OCI-LY7 (cell line): Measurements from ENCODE around the gene SPHKAP. TPM values are rescaled to one million over a fixed set of nuclear protein-coding genes. Genes with fewer than 3 reads are reported as not detected.

Experiments
- BruUV-seq: library from RNA; stranded (reverse); fragments of 400-500 nt; replicated peaks from 2 replicates; lab custom pipeline; 2021; lab: Mats Ljungman, UMichigan
- CTCF ChIA-PET: fragments of 300-600 bp; sonication (Branson Sonifier 250); formaldehyde crosslinking; loops from one replicate; lab custom pipeline; 2022; ENCODE audit warnings: antibody characterized with exemption; ENCODE audit not compliant: unreplicated experiment; lab: Charles Lee
- POLR2A ChIA-PET: fragments of 300-600 bp; sonication (Branson Sonifier 250); formaldehyde crosslinking; loops from one replicate; lab custom pipeline; 2022; ENCODE audit warnings: antibody characterized with exemption; lab: Charles Lee
- DNase-seq: peaks from one replicate; pipeline ENCODE4 v3.0.0-alpha.2; 2015; ENCODE audit warnings: low spot score
- H2AFZ ChIP-seq: fragments of 200-600 bp; sonication (generic), shearing (Covaris generic); 2 replicates; pipeline ENCODE4 v1.6.1; 2014; ENCODE audit warnings: mild to moderate bottlenecking, antibody characterized with exemption, low read length, moderate library complexity
- H3K27ac ChIP-seq: fragments of 200-600 bp; sonication (generic); 2 replicates; pipeline ENCODE4 v1.5.1; 2014; ENCODE audit warnings: mixed run types, low read depth, mild to moderate bottlenecking, moderate library complexity, low read length, inconsistent platforms; ENCODE audit not compliant: poor library complexity, severe bottlenecking
- H3K36me3 ChIP-seq: fragments of 200-600 bp; sonication (generic); 2 replicates; pipeline ENCODE4 v1.6.1; 2014; ENCODE audit warnings: mild to moderate bottlenecking, antibody characterized with exemption, low read length, moderate library complexity, mixed read lengths; ENCODE audit not compliant: insufficient read depth
- H3K4me1 ChIP-seq: fragments of 200-600 bp; sonication (generic); 2 replicates; pipeline ENCODE4 v1.5.1; 2014; ENCODE audit warnings: mild to moderate bottlenecking, low read length; ENCODE audit not compliant: insufficient read depth, poor library complexity, severe bottlenecking
- H3K4me2 ChIP-seq: fragments of 200-600 bp; sonication (generic); 2 replicates; pipeline ENCODE4 v1.6.1; 2014; ENCODE audit warnings: mild to moderate bottlenecking, low read length
- H3K4me3 ChIP-seq: fragments of 200-600 bp; sonication (generic); 2 replicates; pipeline ENCODE4 v1.5.1; 2014; ENCODE audit warnings: mild to moderate bottlenecking, low read depth, low read length; ENCODE audit not compliant: poor library complexity, severe bottlenecking
- H3K79me2 ChIP-seq: fragments of 200-600 bp; sonication (generic); 2 replicates; pipeline ENCODE4 v1.6.1; 2016; ENCODE audit warnings: low read depth, mild to moderate bottlenecking, low read length, moderate library complexity, mixed read lengths; ENCODE audit not compliant: insufficient read depth
- H3K9me2 ChIP-seq: fragments of 200-600 bp; sonication (generic); 2 replicates; pipeline ENCODE4 v1.6.1; 2016; ENCODE audit warnings: mild to moderate bottlenecking, low read length, mixed read lengths; ENCODE audit not compliant: insufficient read depth
- H3K9me3 ChIP-seq: fragments of 200-600 bp; sonication (generic); 2 replicates; pipeline ENCODE4 v1.6.1; 2014; ENCODE audit warnings: mild to moderate bottlenecking, mixed run types, low read length, mixed read lengths
- H4K20me1 ChIP-seq: fragments of 200-600 bp; sonication (generic); 2 replicates; pipeline ENCODE4 v1.6.1; 2014; ENCODE audit warnings: mild to moderate bottlenecking, antibody characterized with exemption, low read length, moderate library complexity, mixed read lengths; ENCODE audit not compliant: insufficient read depth
- CTCF ChIP-seq: fragments of 200-600 bp; sonication (generic); conservative IDR thresholded peaks from 2 replicates; pipeline ENCODE4 v1.5.1; 2014; ENCODE audit warnings: mild to moderate bottlenecking, antibody characterized with exemption, low read length, moderate library complexity, mixed read lengths
- EZH2phosphoT487 ChIP-seq: fragments of 200-600 bp; sonication (generic); IDR thresholded peaks from 2 replicates; pipeline ENCODE4 v1.6.1; 2018; ENCODE audit warnings: low read depth, borderline replicate concordance, mild to moderate bottlenecking, mixed run types, antibody characterized with exemption, low read length, moderate library complexity, mixed read lengths
- intact Hi-C: fragments of 100-400 bp; cut with micrococcal nuclease; formaldehyde crosslinking; loops from one replicate; pipeline ENCODE4 v1.10.0; 2022; ENCODE audit not compliant: unreplicated experiment
- total RNA-seq, 2 experiments: library from RNA; depleted of rRNA in 1 of 2; stranded (reverse); fragments of >200 nt in 1 of 2; shearing (Covaris generic) in 1 of 2; gene quantifications; 2 replicates each; pipeline ENCODE4 v1.2.3, GENCODE V29; 2014 to 2022

Gene SPHKAP
- total RNA-seq, 2 experiments from 2014 or later, result not detected

- TF ChIP-seq EZH2phosphoT487 (no peak), CTCF (no peak)
- H3K9me2 ChIP-seq, result no peaks in the 10 kb centered on the region
- no peaks in the 10 kb centered on the region for H4K20me1 ChIP-seq
- no peak overlapping the region for H3K4me2 ChIP-seq
- no peaks in the 10 kb centered on the region for H3K79me2 ChIP-seq
- H3K4me1 ChIP-seq, result no peaks in the 10 kb centered on the region
- intact Hi-C loops, result no loop called here
- no peaks in the 10 kb centered on the region for H3K9me3 ChIP-seq
- BruUV-seq, result no TSS peak
- H3K4me3 ChIP-seq, result no peak overlapping the region
- no peak overlapping the region for H2AFZ ChIP-seq
- no peak for DNase-seq
- no peaks in the 10 kb centered on the region for H3K36me3 ChIP-seq
- no peak overlapping the region for H3K27ac ChIP-seq
- ChIA-PET CTCF (no interaction called here), POLR2A (no interaction called here)
Observed at GRCh38 chr2:228086561-228086960, 94.9 kb downstream of the SPHKAP start.

- H3K9me3 ChIP-seq, result no peaks in the 10 kb centered on the region
- BruUV-seq, result no TSS peak
- no peak for DNase-seq
- no peak for TF ChIP-seq CTCF
- no peak for TF ChIP-seq EZH2phosphoT487
- no peak overlapping the region for H3K4me2 ChIP-seq
- H4K20me1 ChIP-seq, result no peaks in the 10 kb centered on the region
- ChIA-PET POLR2A (no interaction called here), CTCF (no interaction called here)
- intact Hi-C loops, result no loop called here
- H3K79me2 ChIP-seq, result no peaks in the 10 kb centered on the region
- H3K4me1 ChIP-seq, result no peaks in the 10 kb centered on the region
- H2AFZ ChIP-seq, result no peak overlapping the region
- no peak overlapping the region for H3K4me3 ChIP-seq
- H3K9me2 ChIP-seq, result no peaks in the 10 kb centered on the region
- no peak overlapping the region for H3K27ac ChIP-seq
- no peaks in the 10 kb centered on the region for H3K36me3 ChIP-seq
Observed at GRCh38 chr2:228084717-228085116, 96.8 kb downstream of the SPHKAP start.

GRCh38 chr2:228083131-228083530, 98.4 kb downstream of the SPHKAP start:
- no TSS peak for BruUV-seq
- Histone ChIP-seq H2AFZ (no peak overlapping the region), H4K20me1 (no peaks in the 10 kb centered on the region), H3K27ac (no peak overlapping the region), H3K9me3 (no peaks in the 10 kb centered on the region), H3K9me2 (no peaks in the 10 kb centered on the region), H3K79me2 (no peaks in the 10 kb centered on the region), H3K4me1 (no peaks in the 10 kb centered on the region), H3K4me2 (no peak overlapping the region), H3K36me3 (no peaks in the 10 kb centered on the region), H3K4me3 (no peak overlapping the region)
- intact Hi-C loops, result no loop called here
- DNase-seq, result no peak
- ChIA-PET CTCF (no interaction called here), POLR2A (interaction anchor here (0.7 kb wide), 1 partner anchor 15 kb away, joined by 3 read pairs; no protein-coding TSS in a partner anchor)
- no peak for TF ChIP-seq EZH2phosphoT487
- no peak for TF ChIP-seq CTCF
